ENCODE results near the gene CHIA. TPM values are rescaled to one million over a fixed set of nuclear protein-coding genes. Genes with fewer than 3 reads are reported as not detected.

Gene CHIA
- total RNA-seq, 1 donor from 2014 or later, result 10.9 TPM

GRCh38 chr1:111364690-111365089, 74.0 kb downstream of the CHIA start:
- intact Hi-C loops (cut with DNase I), result no loop called here
- TF ChIP-seq CTCF (IDR thresholded peaks at IDR 0.05), result no peak
- Histone ChIP-seq H3K27me3 (ENCODE audit: low read depth) (peaks cover 7% of the 10 kb centered on the region), H3K27ac (no peak overlapping the region), H3K4me1 (no peaks in the 10 kb centered on the region), H3K4me3 (no peak overlapping the region), H3K36me3 (no peaks in the 10 kb centered on the region), H3K9me3 (no peaks in the 10 kb centered on the region)
- DNase-seq (no peak), ATAC-seq (no peak)

GRCh38 chr1:111366256-111366655, 75.6 kb downstream of the CHIA start:
- peaks cover 7% of the 10 kb centered on the region for H3K27me3 ChIP-seq (ENCODE audit: low read depth)
- H3K4me1 ChIP-seq, result no peaks in the 10 kb centered on the region
- no peaks in the 10 kb centered on the region for H3K36me3 ChIP-seq
- ATAC-seq (no peak), DNase-seq (no peak)
- no peak overlapping the region for H3K4me3 ChIP-seq
- no peaks in the 10 kb centered on the region for H3K9me3 ChIP-seq
- TF ChIP-seq CTCF (IDR thresholded peaks at IDR 0.05), result no peak
- intact Hi-C loops (cut with DNase I), result no loop called here
- H3K27ac ChIP-seq, result no peak overlapping the region

GRCh38 chr1:111369177-111369576, 78.5 kb downstream of the CHIA start:
- intact Hi-C loops (cut with DNase I), result no loop called here
- no peak overlapping the region for H3K27ac ChIP-seq
- ATAC-seq (no peak), DNase-seq (no peak)
- no peaks in the 10 kb centered on the region for H3K9me3 ChIP-seq
- H3K4me3 ChIP-seq, result no peak overlapping the region
- H3K27me3 ChIP-seq (ENCODE audit: low read depth), result peaks cover 13% of the 10 kb centered on the region
- H3K36me3 ChIP-seq, result no peaks in the 10 kb centered on the region
- no peak for TF ChIP-seq CTCF (IDR thresholded peaks at IDR 0.05)
- H3K4me1 ChIP-seq, result no peaks in the 10 kb centered on the region

GRCh38 chr1:111369645-111370044, 79.0 kb downstream of the CHIA start:
- Histone ChIP-seq H3K27ac (no peak overlapping the region), H3K4me3 (no peak overlapping the region), H3K27me3 (ENCODE audit: low read depth) (peaks cover 13% of the 10 kb centered on the region), H3K9me3 (no peaks in the 10 kb centered on the region), H3K4me1 (no peaks in the 10 kb centered on the region), H3K36me3 (no peaks in the 10 kb centered on the region)
- TF ChIP-seq CTCF (IDR thresholded peaks at IDR 0.05), result no peak
- intact Hi-C loops (cut with DNase I), result no loop called here
- DNase-seq (no peak), ATAC-seq (no peak)

Other genes starting within 250 kb of the CHIA start
- 73.9 TPM for gene DRAM2, start 150.8 kb upstream of the CHIA start, total RNA-seq
- 53.4 TPM for gene CEPT1, start 150.6 kb upstream of the CHIA start, total RNA-seq
- gene DENND2D, start 90.2 kb upstream of the CHIA start, total RNA-seq, result 113 TPM
- gene CHI3L2, start 63.1 kb upstream of the CHIA start, total RNA-seq, result 31.2 TPM
- 1.1 TPM for gene OVGP1, start 136.9 kb downstream of the CHIA start, total RNA-seq
- gene WDR77, start 158.4 kb downstream of the CHIA start, total RNA-seq, result 15.1 TPM
- 157 TPM for gene ATP5PB, start 158.6 kb downstream of the CHIA start, total RNA-seq
- gene C1orf162, start 183.1 kb downstream of the CHIA start, total RNA-seq, result 135 TPM
- 10.3 TPM for gene ADORA3, start 212.8 kb downstream of the CHIA start, total RNA-seq
- 9.0 TPM for gene TMIGD3, start 212.8 kb downstream of the CHIA start, total RNA-seq

Data from lower lobe of right lung (tissue), 2 donors.